GM12878 (cell line): ENCODE data around the gene MICAL3. TPM values are rescaled to one million over a fixed set of nuclear protein-coding genes. Genes with fewer than 3 reads are reported as not detected.

Source experiments
- ATAC-seq: fragments of 200-7000 bp; cut with Tn5 transposase; 3 replicates; pipeline ENCODE4 v1.9.1; 2020; ENCODE audit warnings: mild to moderate bottlenecking, moderate library complexity
- BruUV-seq: library from RNA; stranded (reverse); fragments of 400-500 nt; replicated peaks from 2 replicates; lab custom pipeline; 2021; lab: Mats Ljungman, UMichigan
- CTCF ChIA-PET: fragments of 300-600 bp; sonication (Branson Sonifier 250); formaldehyde crosslinking; extraction: SDS; loops from one replicate; lab custom pipeline; 2021; ENCODE audit warnings: inconsistent platforms; lab: Yijun Ruan, JAX
- POLR2A ChIA-PET: fragments of 350-600 bp; formaldehyde crosslinking; extraction: SDS; loops from one replicate; lab custom pipeline; 2021; ENCODE audit warnings: inconsistent platforms; lab: Charles Lee
- RAD21 ChIA-PET: fragments of 300-600 bp; sonication (Branson Sonifier 250); formaldehyde crosslinking; loops from one replicate; lab custom pipeline; 2023; ENCODE audit warnings: antibody characterized with exemption; ENCODE audit not compliant: unreplicated experiment; lab: Charles Lee
- SMC1A ChIA-PET: fragments of 300-600 bp; sonication (Branson Sonifier 250); formaldehyde crosslinking; loops from one replicate; lab custom pipeline; 2023; ENCODE audit not compliant: unreplicated experiment, uncharacterized antibody; lab: Charles Lee
- DNase-seq: peaks from one replicate; pipeline ENCODE4 v3.0.0-alpha.2; 2011; ENCODE audit warnings: low read depth, low spot score
- FAIRE-seq: peaks from 3 replicates; lab custom pipeline; 2011; peaks lifted over from hg19 to GRCh38; lab: Jason Lieb, UNC
- H2AFZ ChIP-seq: 2 replicates; pipeline ENCODE4 v1.6.0; 2011; ENCODE audit warnings: low read depth, low read length, control low read depth; ENCODE audit not compliant: control insufficient read depth
- H3K27ac ChIP-seq: 2 replicates; pipeline ENCODE4 v1.5.1; 2011; ENCODE audit warnings: control low read depth; ENCODE audit not compliant: control insufficient read depth, insufficient read depth
- H3K27me3 ChIP-seq, 2 experiments: replicated peaks in 1 of 2; 2 replicates each; pipeline versions ENCODE4 v1.6.0 to v1.6.1; 2011; ENCODE audit warnings: low read length in 1 of 2; ENCODE audit not compliant: control insufficient read depth in 2 of 2, insufficient read depth in 2 of 2
- H3K36me3 ChIP-seq, 2 experiments: 2 replicates each; pipeline ENCODE4 v1.5.1; 2011; ENCODE audit warnings: low read length in 1 of 2; ENCODE audit not compliant: control insufficient read depth in 2 of 2, insufficient read depth in 2 of 2
- H3K4me1 ChIP-seq: 2 replicates; pipeline ENCODE4 v1.6.1; 2011; ENCODE audit warnings: mild to moderate bottlenecking, low read length, moderate library complexity, mixed read lengths; ENCODE audit not compliant: control insufficient read depth, insufficient read depth
- H3K4me2 ChIP-seq: 2 replicates; pipeline ENCODE4 v1.6.0; 2011; ENCODE audit warnings: control low read depth; ENCODE audit not compliant: control insufficient read depth, insufficient read depth
- H3K4me3 ChIP-seq: fragments of 200-600 bp; sonication (generic); 2 replicates; pipeline ENCODE4 v1.5.1; 2016
- H3K79me2 ChIP-seq: 2 replicates; pipeline ENCODE4 v1.6.0; 2011; ENCODE audit warnings: low read length; ENCODE audit not compliant: control insufficient read depth, insufficient read depth
- H3K9ac ChIP-seq: 2 replicates; pipeline ENCODE4 v1.8.0; 2011; ENCODE audit warnings: low read length, control low read depth, mixed read lengths; ENCODE audit not compliant: control insufficient read depth, insufficient read depth
- H3K9me3 ChIP-seq: replicated peaks from 3 replicates; pipeline ENCODE4 v1.5.1; 2011; ENCODE audit warnings: mild to moderate bottlenecking, low read length; ENCODE audit not compliant: control insufficient read depth, insufficient read depth
- H4K20me1 ChIP-seq: 2 replicates; pipeline ENCODE4 v1.6.0; 2011; ENCODE audit not compliant: control insufficient read depth, insufficient read depth
- BACH1 ChIP-seq: fragments of 450-650 bp; IDR thresholded peaks from 2 replicates; pipeline ENCODE4 v1.6.1; 2017; ENCODE audit warnings: mild to moderate bottlenecking, borderline replicate concordance
- EP300 ChIP-seq, 2 experiments: fragments of 150-350 bp in 1 of 2; IDR thresholded peaks; 2 replicates each; pipeline ENCODE4 v1.6.1; 2011 to 2012; ENCODE audit warnings: low read depth in 2 of 2, low read length in 2 of 2, borderline replicate concordance in 1 of 2, improper control_type of control experiment in 1 of 2, inconsistent platforms in 1 of 2; ENCODE audit not compliant: control insufficient read depth in 1 of 2
- HDAC2 ChIP-seq: fragments of 200-600 bp; sonication (generic); IDR thresholded peaks from 2 replicates; pipeline ENCODE4 v1.6.1; 2017
- IKZF1 ChIP-seq: fragments of 450-650 bp; conservative IDR thresholded peaks from 2 replicates; pipeline ENCODE4 v1.6.1; 2017; ENCODE audit warnings: antibody characterized with exemption, mild to moderate bottlenecking
- JUNB ChIP-seq: IDR thresholded peaks from 2 replicates; pipeline ENCODE4 v1.6.1; 2016; ENCODE audit warnings: antibody characterized with exemption, mild to moderate bottlenecking
- LARP7 ChIP-seq: fragments of 450-650 bp; IDR thresholded peaks from 2 replicates; pipeline ENCODE4 v1.6.1; 2017; ENCODE audit warnings: mild to moderate bottlenecking
- PKNOX1 ChIP-seq: fragments of 450-650 bp; IDR thresholded peaks from 2 replicates; pipeline ENCODE4 v1.6.1; 2016; ENCODE audit warnings: mild to moderate bottlenecking
- PRDM15 ChIP-seq: fragments of 450-650 bp; formaldehyde crosslinking; IDR thresholded peaks from 2 replicates; pipeline ENCODE4 v1.4.0; 2020; ENCODE audit warnings: mild to moderate bottlenecking, moderate library complexity
- RELA ChIP-seq: fragments of 450-650 bp; IDR thresholded peaks from 2 replicates; pipeline ENCODE4 v1.8.0; 2014; ENCODE audit warnings: borderline replicate concordance; ENCODE audit not compliant: partially characterized antibody
- SP1 ChIP-seq: IDR thresholded peaks from one replicate; pipeline ENCODE4 v1.6.1; 2011; ENCODE audit warnings: low read depth, low read length
- ZBTB33 ChIP-seq: fragments of 450-650 bp; IDR thresholded peaks from 2 replicates; pipeline ENCODE4 v1.6.1; 2017; ENCODE audit warnings: mild to moderate bottlenecking
- WGBS: methylation state at CpG from one replicate; pipeline ENCODE4 v1.1.6; 2016; ENCODE audit warnings: low lambda C conversion rate; ENCODE audit not compliant: insufficient replicate concordance, insufficient coverage; ENCODE audit errors: missing lambda C conversion rate; 5-methylcytosine and 5-hydroxymethylcytosine counted together
- in situ Hi-C: fragments of 300-500 bp; cut with MboI; formaldehyde crosslinking; loops from 9 replicates; pipeline ENCODE4 v1.14.3; 2018; ENCODE audit warnings: mixed read lengths
- intact Hi-C: fragments of 100-400 bp; cut with micrococcal nuclease; formaldehyde crosslinking; loops from one replicate; pipeline ENCODE4 v1.14.2; 2022; ENCODE audit not compliant: unreplicated experiment
- polyA plus RNA-seq, 11 experiments: library from polyadenylated mRNA; depleted of rRNA in 4 of 11; unstranded in 6 of 11; stranded (reverse) in 5 of 11; fragments of >200 nt; fragmentation: Nextera tagmentation in 4 of 11; fragmentation: Illumina TruSeq in 1 of 11; extraction: Ambion mirVana in 4 of 11; extraction: Trizol in 1 of 11; gene quantifications; 1 replicate in 1 of 11; 2 replicates in 10 of 11; pipeline versions ENCODE4 v1.2.1 to v1.2.3, GENCODE V29; 2011 to 2016; ENCODE audit warnings: inconsistent platforms in 2 of 11, missing spikeins in 2 of 11, low read depth in 1 of 11
- total RNA-seq, 4 experiments: library from RNA; depleted of rRNA in 3 of 4; stranded (reverse); fragments of >200 nt in 3 of 4; fragmentation: Illumina TruSeq in 1 of 4; extraction: Trizol in 1 of 4; gene quantifications; 2 replicates each; pipeline versions ENCODE4 v1.2.1 to v1.2.3, GENCODE V29; 2013 to 2021

The MICAL3 gene
- total and polyA plus RNA-seq, 10 of the 15 experiments (the other 5 are each of a cell fraction or from before 2014, with no cell fraction given), result 2.6 to 92.2 (median 24.0) TPM

GRCh38 chr22:17774206-17774925 is 250.0 kb downstream of the MICAL3 start, which contains the start of gene BID:
BID (minus strand) TSS chr22:17774469; CDS start chr22:17750116, 24,353 bp downstream.
- Histone ChIP-seq H3K36me3 (peaks cover 0 to 6% of the 10 kb centered on the region in 2 experiments; a peak in 1 of 4 replicates), H3K9me3 (no peaks in the 10 kb centered on the region), H4K20me1 (peaks cover 12% of the 10 kb centered on the region; the same call in 1 of the 2 replicates), H3K4me3 (peak within 1 kb of the TSS; percentile 83), H3K27me3 (no peaks in the 10 kb centered on the region), H3K9ac (peak within 1 kb of the TSS; percentile 84), H2AFZ (no peak within 1 kb of the TSS), H3K4me1 (peaks cover 46% of the 10 kb centered on the region), H3K27ac (peak within 1 kb of the TSS; percentile 69), H3K4me2 (peak within 1 kb of the TSS; percentile 70), H3K79me2 (peaks cover 65% of the 10 kb centered on the region)
- ChIA-PET CTCF (interaction anchor here (1.2 to 5.1 kb wide), 6 partner anchors 11 to 302 kb away, joined by 3 to 47 read pairs (median 14); no protein-coding TSS in a partner anchor), RAD21 (interaction anchor here (0.7 to 6.1 kb wide), 7 partner anchors 6 to 302 kb away, joined by 3 to 29 read pairs (median 20); no protein-coding TSS in a partner anchor), POLR2A (interaction anchor here (1.0 to 3.6 kb wide), 2 partner anchors 22 to 25 kb away, joined by 6 to 32 read pairs; no protein-coding TSS in a partner anchor), SMC1A (interaction anchor here (1.1 to 1.4 kb wide), 2 partner anchors 9 to 25 kb away, joined by 3 read pairs; no protein-coding TSS in a partner anchor)
- ATAC-seq, result peak; percentile 20
- no peak for FAIRE-seq
- 0% methylated on average over 18 of the region's 64 CpGs for WGBS
- intact Hi-C loops, result loop anchor here (10.0 kb wide), 1 partner anchor 220 kb away; no protein-coding TSS in a partner anchor
- BruUV-seq, result no TSS peak
- in situ Hi-C loops, result no loop called here
- no peak for DNase-seq
- peak; percentile 44; the same call in 1 of the 2 replicates for TF ChIP-seq BACH1
- TF ChIP-seq ZBTB33, result no peak
- TF ChIP-seq PKNOX1, result no peak
- no peak for TF ChIP-seq HDAC2
- no peak for TF ChIP-seq SP1
- TF ChIP-seq JUNB, result no peak
- peak; percentile 30 for TF ChIP-seq RELA
- no peak for TF ChIP-seq EP300 (IDR thresholded peaks at IDR 0.05; ENCODE audit: borderline replicate concordance in 1 of 2, control insufficient read depth in 1 of 2, low read depth in 2 of 2, low read length in 2 of 2)
- TF ChIP-seq PRDM15 (CRISPR knock-in tag), result no peak
- TF ChIP-seq IKZF1, result peak; percentile 79
- TF ChIP-seq LARP7, result peak; percentile 83
